ENCODE measurements around the gene UBAC2.

The UBAC2 gene

DNA sequence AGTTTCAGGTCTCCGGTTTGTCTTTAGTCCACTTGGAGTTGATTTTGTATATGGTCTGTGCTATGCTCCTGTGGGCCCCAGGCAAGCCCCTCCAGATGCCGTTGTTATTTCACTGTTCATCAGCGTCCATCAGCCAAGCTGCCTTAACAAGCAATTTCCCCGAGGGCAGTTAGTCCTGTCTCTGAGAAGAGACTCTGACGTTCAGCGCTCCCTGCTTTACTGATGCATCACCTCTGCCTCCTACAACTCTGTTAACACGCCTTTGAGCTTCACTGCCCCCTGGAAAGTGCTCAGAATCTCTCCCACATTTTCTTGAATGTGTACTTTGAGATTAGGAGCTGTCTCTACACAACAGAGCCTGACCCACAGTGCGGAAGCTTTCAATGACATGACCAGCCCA, 41.8 kb upstream of the UBAC2 start:
- ChIA-PET POLR2A (no interaction called here), CTCF (interaction anchor here (0.8 kb wide), 1 partner anchor 17 kb away, joined by 3 read pairs; no protein-coding TSS in a partner anchor)
- TF ChIP-seq, protein P1, sequence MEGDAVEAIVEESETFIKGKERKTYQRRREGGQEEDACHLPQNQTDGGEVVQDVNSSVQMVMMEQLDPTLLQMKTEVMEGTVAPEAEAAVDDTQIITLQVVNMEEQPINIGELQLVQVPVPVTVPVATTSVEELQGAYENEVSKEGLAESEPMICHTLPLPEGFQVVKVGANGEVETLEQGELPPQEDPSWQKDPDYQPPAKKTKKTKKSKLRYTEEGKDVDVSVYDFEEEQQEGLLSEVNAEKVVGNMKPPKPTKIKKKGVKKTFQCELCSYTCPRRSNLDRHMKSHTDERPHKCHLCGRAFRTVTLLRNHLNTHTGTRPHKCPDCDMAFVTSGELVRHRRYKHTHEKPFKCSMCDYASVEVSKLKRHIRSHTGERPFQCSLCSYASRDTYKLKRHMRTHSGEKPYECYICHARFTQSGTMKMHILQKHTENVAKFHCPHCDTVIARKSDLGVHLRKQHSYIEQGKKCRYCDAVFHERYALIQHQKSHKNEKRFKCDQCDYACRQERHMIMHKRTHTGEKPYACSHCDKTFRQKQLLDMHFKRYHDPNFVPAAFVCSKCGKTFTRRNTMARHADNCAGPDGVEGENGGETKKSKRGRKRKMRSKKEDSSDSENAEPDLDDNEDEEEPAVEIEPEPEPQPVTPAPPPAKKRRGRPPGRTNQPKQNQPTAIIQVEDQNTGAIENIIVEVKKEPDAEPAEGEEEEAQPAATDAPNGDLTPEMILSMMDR (IDR thresholded peaks at IDR 0.05; ENCODE audit: control extremely low read depth, extremely low read depth, low read depth, missing control alignments), result no peak
- DNase-seq (ENCODE audit: extremely low spot score), result no peak

DNA sequence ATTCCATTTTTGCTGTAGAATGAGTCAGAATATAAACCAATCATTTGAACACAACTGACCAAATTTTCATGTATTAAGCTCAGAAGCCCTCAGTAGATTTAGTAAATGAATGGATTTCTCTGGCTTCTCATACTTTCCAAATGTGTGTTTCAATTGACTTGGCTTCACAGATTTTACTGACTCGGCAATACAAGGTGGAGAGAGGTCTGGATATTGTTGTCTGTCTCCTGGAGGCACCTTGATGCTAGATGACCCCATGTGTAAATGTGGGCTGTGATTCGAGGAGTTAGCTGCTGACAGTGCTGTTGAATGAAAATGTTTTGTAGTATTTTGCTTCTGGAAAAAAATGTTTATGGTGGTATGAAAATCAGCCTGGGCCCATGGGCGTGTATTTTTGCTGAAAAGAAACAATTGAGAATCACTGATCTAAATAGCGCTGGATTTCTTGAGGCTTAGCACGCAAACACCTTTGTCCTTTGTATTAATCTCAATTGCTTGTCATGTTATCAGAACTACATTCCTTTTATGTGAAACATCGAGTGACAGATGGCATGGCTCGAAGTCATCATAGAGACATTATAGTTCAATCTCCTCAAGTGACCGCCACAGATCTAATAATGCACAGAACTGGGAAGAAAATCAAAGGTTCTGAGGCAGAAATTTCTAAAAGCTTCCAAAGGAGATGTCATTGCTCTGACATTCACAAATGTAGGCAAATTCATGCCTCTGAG, 41.2 kb upstream of the UBAC2 start:
- ChIA-PET POLR2A (no interaction called here), CTCF (interaction anchor here (0.8 kb wide), 1 partner anchor 17 kb away, joined by 3 read pairs; no protein-coding TSS in a partner anchor)
- DNase-seq (ENCODE audit: extremely low spot score), result no peak
- TF ChIP-seq, protein P1 (IDR thresholded peaks at IDR 0.05; ENCODE audit: control extremely low read depth, extremely low read depth, low read depth, missing control alignments), result no peak

DNA sequence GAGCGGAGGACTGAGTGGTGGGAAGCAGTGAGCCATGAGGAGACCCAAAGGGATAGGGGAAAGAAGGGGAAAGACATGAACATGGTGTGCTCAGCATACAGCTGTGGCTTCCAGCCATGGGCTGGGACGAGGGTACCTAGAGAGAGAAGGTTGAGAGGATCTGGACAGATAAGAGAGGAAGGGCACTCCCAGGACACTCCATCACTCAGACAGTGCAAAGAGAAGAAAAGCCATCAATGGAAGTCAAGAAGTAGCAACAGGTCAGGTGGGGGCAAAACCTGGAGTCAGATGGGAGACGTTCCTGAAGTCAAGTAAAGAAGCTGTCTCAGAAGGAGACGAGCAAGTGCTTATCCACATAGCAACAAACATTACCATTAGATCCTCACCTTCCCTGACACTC, 40.2 kb upstream of the UBAC2 start:
- POLR2A ChIA-PET, result no interaction called here
- no peak for DNase-seq (ENCODE audit: extremely low spot score)
- CTCF ChIA-PET, result no interaction called here
- TF ChIP-seq, protein P1 (IDR thresholded peaks at IDR 0.05; ENCODE audit: control extremely low read depth, extremely low read depth, low read depth, missing control alignments), result no peak

DNA sequence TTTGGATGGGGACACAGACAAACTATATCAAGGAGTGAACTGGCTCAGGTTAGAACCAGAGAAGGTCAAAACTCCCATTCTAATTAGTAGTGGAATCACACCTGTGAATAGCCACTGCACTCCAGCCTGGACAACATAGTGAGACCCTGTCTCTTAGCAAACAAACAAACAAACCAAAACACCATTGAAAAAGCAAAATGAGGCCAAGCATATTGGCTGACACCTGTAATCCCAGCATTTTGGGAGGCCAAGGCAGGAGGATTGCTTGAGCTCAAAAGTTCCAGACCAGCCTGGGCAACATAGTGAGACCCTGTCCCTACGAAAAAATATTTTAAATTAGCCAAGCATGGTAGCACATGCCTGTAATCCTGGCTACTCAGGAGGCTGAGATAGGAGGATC, 39.1 kb upstream of the UBAC2 start:
- ChIA-PET CTCF (interaction anchor here (0.9 kb wide), 1 partner anchor 14 kb away, joined by 4 read pairs; no protein-coding TSS in a partner anchor), POLR2A (no interaction called here)
- TF ChIP-seq, protein P1 (IDR thresholded peaks at IDR 0.05; ENCODE audit: control extremely low read depth, extremely low read depth, low read depth, missing control alignments), result no peak
- no peak for DNase-seq (ENCODE audit: extremely low spot score)

DNA sequence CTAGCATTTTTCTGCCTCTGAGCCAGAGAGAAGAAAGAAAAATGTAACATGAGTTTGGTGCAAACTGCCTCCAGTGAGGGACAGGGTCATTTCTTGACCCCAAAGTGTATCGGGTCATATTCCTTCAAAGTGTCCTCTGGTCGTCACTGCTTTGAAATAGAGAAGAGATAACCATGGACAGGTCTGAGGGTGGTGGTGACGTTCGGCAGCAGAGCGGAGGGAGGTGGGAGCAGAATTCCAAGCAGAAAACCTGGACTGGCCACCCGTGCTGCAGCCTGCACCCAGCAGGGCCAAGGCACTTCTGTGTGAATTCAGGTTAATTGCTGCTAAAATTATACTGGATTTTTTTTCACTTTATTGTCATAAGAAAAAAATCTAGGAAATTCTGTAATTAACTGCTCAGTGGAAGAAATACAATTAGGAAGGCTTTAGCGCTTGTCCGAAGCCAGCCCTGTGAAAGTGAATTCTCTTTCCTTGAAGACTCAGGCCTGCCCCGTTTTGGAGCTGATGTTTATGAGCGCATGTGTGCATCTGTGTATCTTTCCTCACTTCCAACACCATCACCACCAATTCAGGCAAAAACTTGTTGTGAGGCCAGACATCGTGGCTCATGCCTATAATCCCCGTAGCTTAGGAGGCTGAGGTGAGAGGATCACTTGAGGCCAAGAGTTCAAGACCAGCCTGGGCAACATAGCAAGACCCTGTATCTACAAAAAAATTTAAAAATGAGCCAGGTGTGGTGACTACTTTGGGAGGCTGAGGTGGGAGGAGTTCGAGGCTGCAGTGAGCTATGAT, 37.9 kb upstream of the UBAC2 start:
- CTCF ChIA-PET, result no interaction called here

DNA sequence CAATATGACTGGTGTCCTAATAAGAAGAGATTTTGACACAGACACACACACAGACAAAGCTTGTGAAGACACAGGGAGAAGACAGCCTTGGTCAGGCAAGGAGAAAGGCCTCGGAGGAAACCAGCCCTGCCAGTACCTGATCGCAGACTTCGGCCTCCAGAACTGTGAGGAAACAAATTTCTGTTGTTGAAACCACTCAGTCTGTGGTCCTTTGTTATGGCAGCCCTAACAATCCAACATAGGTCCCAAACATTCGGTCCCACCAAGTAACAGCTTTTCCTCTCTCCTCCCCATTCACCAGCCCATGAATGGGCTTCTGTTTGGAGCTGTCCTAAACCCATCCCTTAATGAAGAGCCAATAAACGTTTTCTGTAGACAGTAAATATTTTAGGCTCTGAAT, 36.4 kb upstream of the UBAC2 start:
- POLR2A ChIA-PET, result no interaction called here
- TF ChIP-seq, protein P1 (IDR thresholded peaks at IDR 0.05; ENCODE audit: control extremely low read depth, extremely low read depth, low read depth, missing control alignments), result no peak
- CTCF ChIA-PET, result interaction anchor here (1.2 to 1.3 kb wide), 2 partner anchors 9 to 105 kb away, joined by 3 read pairs; no protein-coding TSS in a partner anchor
- no peak for DNase-seq (ENCODE audit: extremely low spot score)

More for the DNA sequence above, 37.9 kb upstream of the UBAC2 start:
- POLR2A ChIA-PET, result no interaction called here
- TF ChIP-seq, protein P1 (IDR thresholded peaks at IDR 0.05; ENCODE audit: control extremely low read depth, extremely low read depth, low read depth, missing control alignments), result no peak
- DNase-seq (ENCODE audit: extremely low spot score), result no peak
